HepG2 (cell line): Measurements from ENCODE around the gene ANAPC16. TPM values are rescaled to one million over a fixed set of nuclear protein-coding genes. Genes with fewer than 3 reads are reported as not detected.

ENCODE experiments used
- CENPT ChIP-seq: sonication (generic); formaldehyde crosslinking; IDR thresholded peaks from 2 replicates; pipeline ENCODE4 v1.8.0; 2022; ENCODE audit warnings: low read depth, mild to moderate bottlenecking, moderate library complexity, missing genetic modification reagents
- GRHL1 ChIP-seq: sonication (generic); formaldehyde crosslinking; conservative IDR thresholded peaks from 2 replicates; pipeline ENCODE4 v1.8.0; 2022; ENCODE audit warnings: missing genetic modification reagents
- RNF219 ChIP-seq: sonication (generic); formaldehyde crosslinking; IDR thresholded peaks from 2 replicates; pipeline ENCODE4 v1.5.0; 2020; ENCODE audit warnings: mild to moderate bottlenecking, missing genetic modification reagents
- SNAPC2 ChIP-seq: sonication (generic); formaldehyde crosslinking; IDR thresholded peaks from 2 replicates; pipeline ENCODE4 v1.8.1; 2022; ENCODE audit warnings: mild to moderate bottlenecking, missing genetic modification reagents
- SP1 ChIP-seq, 2 experiments: fragments of 450-650 bp in 1 of 2; sonication (generic) in 1 of 2; formaldehyde crosslinking in 1 of 2; IDR thresholded peaks; 2 replicates each; pipeline versions ENCODE4 v1.4.0 to v1.6.1; 2016 to 2020; ENCODE audit warnings: missing genetic modification reagents in 1 of 2
- SSRP1 ChIP-seq: IDR thresholded peaks from 2 replicates; pipeline ENCODE4 v1.6.1; 2016; ENCODE audit warnings: control low read depth
- TIGD3 ChIP-seq: sonication (generic); formaldehyde crosslinking; IDR thresholded peaks from 2 replicates; pipeline ENCODE4 v1.5.1; 2020; ENCODE audit warnings: mild to moderate bottlenecking, missing genetic modification reagents, borderline replicate concordance
- ZBTB21 ChIP-seq: sonication (generic); formaldehyde crosslinking; IDR thresholded peaks from 2 replicates; pipeline ENCODE4 v1.4.0; 2020; ENCODE audit warnings: missing genetic modification reagents
- ZBTB7A ChIP-seq: sonication (generic); formaldehyde crosslinking; IDR thresholded peaks from 2 replicates; pipeline ENCODE4 v1.8.0; 2022; ENCODE audit warnings: mild to moderate bottlenecking, missing genetic modification reagents
- ZNF383 ChIP-seq: sonication (generic); formaldehyde crosslinking; IDR thresholded peaks from 2 replicates; pipeline ENCODE4 v1.4.0; 2020; ENCODE audit warnings: missing genetic modification reagents, mild to moderate bottlenecking, borderline replicate concordance
- ZNF407 ChIP-seq: sonication (generic); formaldehyde crosslinking; IDR thresholded peaks from one replicate; pipeline ENCODE4 v1.5.1; 2020; ENCODE audit warnings: mild to moderate bottlenecking, missing genetic modification reagents; ENCODE audit errors: not compliant biosample characterization
- ZNF660 ChIP-seq: sonication (generic); formaldehyde crosslinking; IDR thresholded peaks from 2 replicates; pipeline ENCODE4 v1.5.1; 2020; ENCODE audit warnings: mild to moderate bottlenecking, low read depth, missing genetic modification reagents, borderline replicate concordance
- ZNF7 ChIP-seq: IDR thresholded peaks from 2 replicates; pipeline ENCODE4 v1.6.1; 2016; ENCODE audit warnings: missing biosample characterization, missing genetic modification reagents
- ZNF777 ChIP-seq: sonication (generic); formaldehyde crosslinking; IDR thresholded peaks from 2 replicates; pipeline ENCODE4 v1.4.0; 2020; ENCODE audit warnings: missing genetic modification reagents
- polyA plus RNA-seq, 8 experiments: library from polyadenylated mRNA; depleted of rRNA in 3 of 8; stranded (reverse) in 7 of 8; unstranded in 1 of 8; fragments of >200 nt; fragmentation: Illumina TruSeq in 4 of 8; extraction: Trizol in 4 of 8; gene quantifications; 2 replicates each; pipeline versions ENCODE4 v1.2.1 to v1.2.3, GENCODE V29; 2011 to 2016; ENCODE audit warnings: low read depth in 4 of 8, missing spikeins in 1 of 8, mixed read lengths in 1 of 8; ENCODE audit not compliant: insufficient read depth in 1 of 8
- total RNA-seq, 5 experiments: library from RNA; depleted of rRNA; stranded (reverse); fragments of >200 nt; fragmentation: Illumina TruSeq; extraction: Trizol; gene quantifications; 2 replicates each; pipeline ENCODE4 v1.2.3, GENCODE V29; 2016; ENCODE audit warnings: low read depth in 1 of 5

Gene ANAPC16
- total and polyA plus RNA-seq, 2 of the 13 experiments (the other 11 are each of a cell fraction or from before 2014, with no cell fraction given), result 74.8 to 89.4 TPM

GRCh38 chr10:72273410-72274212 is 57.8 kb downstream of the ANAPC16 start, which contains the start of gene DDIT4 (continued):
- TF ChIP-seq RNF219 (CRISPR knock-in tag) (no peak; the same call in 1 of the 2 replicates), ZNF7 (CRISPR knock-in tag) (no peak), ZBTB21 (CRISPR knock-in tag) (no peak), ZNF777 (CRISPR knock-in tag) (peak; percentile 65; the same call in 1 of the 2 replicates), ZNF383 (CRISPR knock-in tag) (no peak), SNAPC2 (peak; percentile 78; the same call in 1 of the 2 replicates), ZNF660 (CRISPR knock-in tag) (no peak), TIGD3 (CRISPR knock-in tag) (0 out of 2 replicates have a peak, but pooled peaks have one; percentile 41), SSRP1 (CRISPR knock-in tag) (0 out of 2 replicates have a peak, but pooled peaks have one; percentile 31), ZNF407 (CRISPR knock-in tag) (peak; percentile 12), GRHL1 (CRISPR knock-in tag) (no peak), CENPT (CRISPR knock-in tag) (peak; percentile 57), ZBTB7A (CRISPR knock-in tag) (peak; percentile 66; the same call in 1 of the 2 replicates), SP1 (IDR thresholded peaks at IDR 0.05) (no peak), SP1 (CRISPR knock-in tag; IDR thresholded peaks at IDR 0.05) (peak; percentile 96)
